Measurements from ENCODE around the gene MTPN.

MTPN gene

DNA sequence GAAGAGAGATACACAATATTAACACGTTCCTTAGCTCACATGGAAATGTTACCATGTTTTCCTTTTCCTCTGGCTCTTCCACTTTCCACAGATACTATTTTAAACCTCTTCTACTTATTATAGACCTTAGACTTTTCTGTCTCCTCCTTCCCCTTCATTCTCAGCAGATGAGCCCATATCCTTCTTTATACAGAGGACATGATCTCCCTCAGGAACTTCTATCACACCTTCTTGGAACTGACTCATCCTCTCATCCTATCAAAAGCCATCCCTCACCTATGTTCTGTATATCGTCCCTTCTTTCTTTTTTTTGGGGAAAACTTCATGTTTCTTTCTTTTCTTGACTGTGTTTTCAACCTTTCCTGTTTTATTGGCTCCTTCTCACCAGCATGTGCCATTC lies 20.8 kb downstream of the MTPN start:
- DNase-seq: no peak

DNA sequence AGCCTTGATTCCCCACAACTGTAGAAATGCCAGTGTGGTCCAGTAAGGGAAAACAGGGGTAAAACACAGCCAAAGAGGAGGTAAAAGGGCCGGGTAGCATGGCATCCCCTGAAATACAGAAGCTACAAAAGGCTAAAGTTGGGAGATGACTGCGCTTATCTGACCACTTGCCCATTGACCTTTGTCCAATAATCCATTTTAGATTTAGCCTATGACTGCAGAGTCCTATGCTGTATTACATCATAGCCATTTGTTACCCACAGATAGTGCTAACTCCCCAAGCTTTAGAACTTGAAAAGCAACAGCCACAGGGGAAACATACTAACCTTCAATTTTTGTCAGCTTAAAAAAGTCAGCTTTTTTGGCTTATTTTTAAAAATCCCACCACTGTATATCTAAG lies 26.2 kb downstream of the MTPN start:
- no peak for DNase-seq

DNA sequence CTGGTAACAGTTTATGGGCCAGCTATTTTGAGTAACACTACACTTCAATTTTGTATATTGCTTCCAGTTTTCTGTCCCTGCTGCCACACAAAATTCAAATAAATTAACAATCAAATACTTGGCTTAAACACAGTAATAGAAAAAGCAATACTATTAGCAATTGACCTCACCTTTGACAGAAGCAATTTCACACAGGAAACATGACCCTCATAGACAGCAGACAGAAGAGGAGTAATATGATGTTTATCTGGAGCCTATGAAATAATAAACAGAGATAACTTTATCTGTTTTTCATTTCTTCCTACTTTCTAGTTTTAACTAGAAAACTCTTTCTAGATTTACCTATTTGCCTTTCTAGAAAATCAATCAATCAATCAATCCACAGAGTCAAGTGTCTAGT lies 26.7 kb downstream of the MTPN start:
- no peak for DNase-seq

DNA sequence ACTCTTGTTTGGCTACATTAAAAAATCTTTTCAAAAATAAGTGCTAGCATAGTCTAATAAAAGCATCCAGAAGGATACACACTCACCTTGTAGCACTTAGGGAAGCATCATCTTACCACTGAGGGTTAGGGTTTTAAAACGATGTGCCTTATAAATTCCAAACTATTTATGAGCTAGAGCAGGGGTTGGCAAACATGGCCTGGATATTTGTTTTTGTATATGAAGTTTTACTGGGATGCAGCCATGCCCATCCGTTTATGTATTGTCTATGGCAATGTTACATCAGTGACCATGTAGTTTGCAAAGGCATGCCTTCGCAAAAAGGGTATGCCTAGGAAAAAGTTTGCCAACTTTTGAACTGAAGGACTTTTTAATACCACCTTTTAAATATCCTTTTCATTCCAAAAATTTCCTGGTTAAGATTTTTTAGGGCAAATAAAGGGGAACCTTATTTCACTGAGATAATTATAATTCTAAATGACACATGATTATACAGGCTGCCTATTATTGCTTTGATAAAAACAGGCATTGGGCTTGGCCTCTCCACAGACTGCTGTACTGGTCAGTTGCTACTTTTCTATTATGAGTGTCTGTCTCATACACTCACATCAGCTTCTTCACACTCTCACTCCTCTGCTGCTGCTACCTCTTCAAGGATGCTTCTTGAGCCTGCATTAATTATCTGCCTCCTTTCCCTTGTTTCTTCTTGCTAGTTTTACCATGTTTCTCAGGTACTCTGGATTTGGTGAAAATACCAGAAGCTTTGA lies 30.7 kb downstream of the MTPN start:
- DNase-seq: no peak

DNA sequence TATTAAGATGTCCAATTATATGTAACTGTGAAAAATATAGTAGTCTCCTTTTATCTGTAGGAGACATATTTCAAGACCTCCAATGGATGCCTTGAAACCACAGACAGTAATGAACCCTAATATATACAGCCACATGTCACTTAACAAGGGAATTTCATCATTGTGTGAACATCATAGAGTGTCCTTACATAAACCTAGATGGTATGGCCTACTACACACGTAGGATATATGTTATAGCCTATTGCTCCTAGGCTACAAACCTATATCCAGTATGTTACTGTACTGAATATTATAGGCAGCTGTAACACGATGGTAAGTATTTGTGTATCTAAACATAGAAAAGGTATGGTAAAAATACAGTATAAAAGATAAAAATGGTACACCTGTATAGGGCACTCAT lies 32.4 kb downstream of the MTPN start:
- no peak for DNase-seq

DNA sequence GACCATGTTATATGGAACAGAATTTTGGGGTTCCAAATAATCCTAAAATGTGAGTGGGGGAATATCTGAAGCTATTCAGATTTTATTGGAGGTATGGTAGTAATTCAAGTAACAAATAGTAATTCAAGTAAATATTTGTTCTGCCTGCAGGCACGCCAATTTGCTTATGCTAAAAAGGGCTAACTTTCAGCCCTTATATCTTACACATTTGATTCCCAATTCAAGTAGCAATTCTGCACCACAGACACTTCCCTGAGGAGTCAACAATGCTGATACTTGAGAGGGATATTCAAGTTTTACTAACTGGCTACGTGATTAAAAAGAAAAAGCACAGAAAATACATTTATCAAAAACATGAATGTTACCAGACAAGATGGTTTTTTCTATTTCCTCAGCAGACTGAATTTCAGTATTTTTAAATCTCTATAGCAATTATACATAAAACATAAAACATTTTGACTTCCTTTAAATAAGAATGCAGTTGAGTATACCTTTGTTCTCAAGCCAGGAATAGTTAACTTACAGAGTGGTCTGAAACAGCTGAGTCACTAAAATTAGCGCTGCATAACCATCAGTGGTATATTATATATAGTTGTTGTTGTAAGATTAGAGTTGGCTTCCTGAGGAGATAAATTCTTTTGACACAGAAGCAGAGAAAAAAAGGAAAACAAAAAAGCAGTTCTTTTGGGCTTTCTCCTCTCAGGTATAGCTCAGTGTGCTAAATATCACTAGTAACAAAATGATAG lies 33.9 kb downstream of the MTPN start:
- DNase-seq: no peak

DNA sequence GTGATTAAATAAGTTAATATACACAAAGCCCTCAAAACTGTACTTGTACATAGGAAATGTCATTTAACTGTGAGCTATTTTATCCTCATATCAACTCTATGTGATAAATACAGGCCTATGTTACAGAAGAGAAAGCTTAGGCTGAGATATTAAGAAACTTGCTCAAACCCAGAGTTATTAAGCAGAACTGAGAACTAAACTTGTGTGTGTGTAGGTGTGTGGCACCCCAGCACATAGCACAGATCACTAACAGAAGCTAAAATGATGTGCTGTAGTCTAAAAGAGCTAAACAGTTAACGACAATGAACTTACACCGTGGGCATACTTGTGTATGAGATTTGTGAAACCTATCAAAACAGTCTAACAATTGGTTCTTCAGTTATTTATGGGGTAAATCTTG lies 34.5 kb downstream of the MTPN start:
- DNase-seq: no peak

DNA sequence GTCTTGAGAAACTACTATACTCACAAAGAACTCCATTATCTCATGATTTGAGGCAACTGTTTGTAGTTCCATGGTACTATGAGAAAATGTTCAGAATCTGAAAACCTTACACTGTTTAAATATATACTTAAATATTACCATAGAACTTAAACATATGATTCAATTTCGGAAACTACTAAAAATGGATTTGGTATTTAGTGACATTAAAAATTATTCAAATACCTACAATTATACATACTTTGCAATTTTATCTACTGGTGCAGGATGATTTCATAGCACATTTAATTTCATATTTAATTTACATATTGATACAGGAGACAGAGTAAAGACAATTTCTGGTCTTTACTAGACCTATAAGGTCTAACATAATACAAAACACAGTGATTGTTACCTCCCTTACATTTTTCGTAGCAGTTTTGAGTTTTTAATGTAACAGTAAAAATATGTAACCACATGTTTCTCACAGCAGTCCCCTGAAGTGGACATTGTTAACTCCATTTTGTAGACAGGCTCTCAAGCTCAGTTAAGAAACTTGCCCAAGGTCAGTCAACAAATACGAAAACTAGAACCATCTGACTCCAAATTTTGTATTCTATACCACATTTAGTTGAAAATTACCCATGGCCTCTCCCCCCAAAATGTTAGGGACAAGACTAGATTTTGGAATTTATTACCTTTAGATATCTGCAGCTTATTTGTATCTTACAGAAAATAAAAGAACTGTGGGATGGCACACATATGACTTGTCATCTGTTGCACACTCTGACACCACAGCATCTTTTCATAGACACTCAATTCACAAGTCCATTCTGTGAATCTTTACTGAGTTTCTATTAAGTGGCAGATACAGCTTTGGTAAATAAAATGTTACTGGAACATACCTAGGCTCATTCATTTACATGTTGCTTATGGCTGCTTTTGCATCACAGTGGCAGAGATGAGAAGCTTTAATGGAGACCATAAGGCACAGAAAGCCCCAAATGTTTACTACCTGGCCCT lies 36.8 kb downstream of the MTPN start:
- DNase-seq: no peak

DNA sequence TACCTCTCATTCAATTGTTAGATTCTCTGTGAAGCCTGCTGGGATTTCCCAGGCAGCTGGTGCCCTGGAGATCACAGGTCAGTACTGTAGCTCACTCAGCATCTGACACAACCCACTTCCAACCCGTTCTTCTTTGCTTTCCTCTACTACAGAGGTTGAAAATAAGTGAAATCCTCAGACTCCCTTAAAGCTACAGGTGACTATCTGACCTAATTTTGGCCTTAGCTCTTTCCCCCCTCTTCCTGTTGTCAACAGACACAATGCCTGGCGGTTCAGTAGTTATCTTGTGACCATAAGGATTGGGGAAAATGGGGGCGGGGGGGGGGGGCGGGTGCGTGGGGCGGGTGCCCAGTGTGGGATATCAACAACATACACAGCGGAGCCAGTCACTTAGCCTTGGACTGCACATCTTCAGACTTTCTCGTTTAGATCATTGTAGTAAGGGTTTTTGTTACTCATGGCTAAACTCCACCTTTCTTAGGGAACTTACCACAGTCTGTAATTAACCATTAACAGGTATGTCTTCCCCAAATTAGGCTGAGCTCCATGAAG lies 37.8 kb downstream of the MTPN start:
- no peak for DNase-seq

DNA sequence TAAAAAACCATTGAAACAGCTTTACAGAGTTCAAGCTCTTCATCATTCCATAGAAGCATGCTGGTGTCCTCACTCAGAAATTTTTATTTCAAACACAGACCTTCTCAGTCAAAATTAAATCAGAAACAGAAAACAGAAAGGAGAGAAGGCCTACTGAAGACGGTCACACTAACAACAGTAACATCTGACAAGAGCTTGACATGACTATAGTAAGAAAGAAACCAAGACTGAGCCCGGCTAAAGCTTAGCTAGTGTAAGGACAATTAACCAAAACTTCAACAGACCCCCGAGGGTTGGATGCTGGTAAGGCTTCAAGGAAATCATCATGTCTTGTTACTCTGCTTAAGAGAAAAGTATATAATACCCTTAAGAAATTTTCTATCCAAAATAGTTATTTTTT lies 38.6 kb downstream of the MTPN start:
- DNase-seq: no peak

DNA sequence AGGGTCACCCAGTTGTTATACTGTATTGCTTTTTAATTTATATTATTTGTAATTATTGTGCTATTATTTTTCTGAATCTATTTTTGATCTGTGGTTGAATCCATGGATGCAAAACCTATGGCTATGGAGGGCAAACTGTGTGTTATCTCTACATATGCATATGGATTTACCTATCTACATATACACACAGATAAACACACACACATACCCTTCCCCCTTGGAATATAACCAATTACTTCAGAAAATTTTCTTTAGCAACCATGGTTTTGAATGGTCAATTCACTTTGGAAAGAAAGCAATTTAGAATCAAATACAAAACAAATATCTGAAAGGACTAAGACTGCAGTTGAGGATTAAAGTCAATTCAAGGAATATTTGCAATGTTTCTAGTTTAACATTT lies 39.1 kb downstream of the MTPN start:
- no peak for DNase-seq

DNA sequence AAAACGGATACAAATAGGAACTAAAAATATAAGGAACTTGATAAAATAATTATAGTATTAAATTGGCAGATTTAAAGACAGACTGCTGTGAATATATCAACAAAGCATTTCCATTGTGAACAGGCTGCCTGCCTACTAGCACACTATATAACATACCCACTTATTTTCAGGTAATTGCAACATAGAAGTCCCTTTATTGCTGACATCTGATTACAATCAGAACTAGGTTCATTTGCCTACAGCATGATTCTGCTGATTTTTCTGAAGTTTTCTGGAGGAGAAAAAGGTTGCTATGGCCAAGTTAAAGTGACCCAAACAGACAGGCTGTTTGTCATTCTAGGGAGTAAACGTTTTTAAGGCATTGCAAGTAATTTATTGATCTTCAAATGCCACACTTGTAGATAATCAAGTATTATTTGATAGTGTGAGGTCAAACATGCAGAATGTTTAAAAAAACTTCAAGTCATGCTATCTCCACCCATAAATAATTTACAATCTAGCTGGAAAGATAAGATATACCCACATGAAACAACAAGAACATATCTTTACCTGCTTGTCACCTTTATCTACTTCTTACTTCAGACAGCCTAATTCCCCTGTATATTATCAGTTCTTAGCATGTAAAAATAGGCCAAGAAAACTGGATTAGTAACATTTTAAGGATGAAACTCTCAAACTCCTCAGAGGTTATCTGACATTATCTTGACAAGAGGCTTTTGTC lies 40.5 kb downstream of the MTPN start:
- no peak for DNase-seq

DNA sequence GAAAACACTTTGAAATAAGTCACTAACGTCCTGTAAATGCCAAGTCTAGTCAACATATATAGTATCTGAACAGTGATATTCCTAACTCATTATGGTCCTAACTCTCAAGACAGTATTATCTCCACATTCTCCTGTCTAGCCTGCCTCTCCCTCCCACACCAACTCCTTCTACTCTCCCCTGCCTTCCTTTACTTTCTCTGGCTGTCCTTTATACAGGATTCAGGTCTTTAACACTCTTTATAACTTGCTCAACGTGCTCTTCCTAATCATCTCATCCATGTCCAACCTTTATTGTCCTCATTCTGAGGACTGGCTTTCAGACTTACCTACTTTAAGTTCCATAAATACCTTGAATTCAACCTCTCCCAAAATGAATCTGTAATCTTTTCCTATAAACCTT lies 42.5 kb downstream of the MTPN start:
- DNase-seq: no peak

DNA sequence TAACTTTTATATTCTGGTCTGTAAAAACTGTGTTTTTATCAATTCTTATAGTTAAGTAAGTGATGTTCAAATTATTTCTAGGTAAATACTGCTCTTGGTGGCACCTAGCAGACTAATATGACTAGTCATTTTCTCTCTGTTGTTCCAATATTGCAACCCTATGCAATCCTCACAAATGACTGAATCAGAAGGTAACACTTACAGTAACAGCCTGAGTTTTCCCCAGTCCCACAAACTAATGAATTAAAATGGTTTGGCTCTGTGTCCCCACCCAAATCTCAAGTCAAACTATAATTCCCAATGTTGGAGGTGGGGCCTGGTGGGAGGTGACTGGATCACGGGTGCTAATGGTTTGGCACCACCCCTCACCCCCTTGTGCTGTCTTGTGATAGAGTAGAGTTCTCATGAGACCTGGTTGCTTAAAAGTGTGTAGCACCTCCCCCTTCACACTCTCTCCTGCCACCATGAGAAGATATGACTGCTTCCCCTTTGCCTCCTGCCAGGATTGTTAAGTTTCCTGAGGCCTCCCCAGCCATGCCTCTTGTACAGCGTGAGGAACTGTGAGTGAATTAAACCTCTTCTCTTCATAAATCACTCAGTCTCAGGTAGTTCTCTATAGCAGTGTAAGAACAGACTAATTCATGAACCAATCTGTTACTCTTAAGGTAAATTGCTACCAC lies 43.5 kb downstream of the MTPN start:
- no peak for DNase-seq

DNA sequence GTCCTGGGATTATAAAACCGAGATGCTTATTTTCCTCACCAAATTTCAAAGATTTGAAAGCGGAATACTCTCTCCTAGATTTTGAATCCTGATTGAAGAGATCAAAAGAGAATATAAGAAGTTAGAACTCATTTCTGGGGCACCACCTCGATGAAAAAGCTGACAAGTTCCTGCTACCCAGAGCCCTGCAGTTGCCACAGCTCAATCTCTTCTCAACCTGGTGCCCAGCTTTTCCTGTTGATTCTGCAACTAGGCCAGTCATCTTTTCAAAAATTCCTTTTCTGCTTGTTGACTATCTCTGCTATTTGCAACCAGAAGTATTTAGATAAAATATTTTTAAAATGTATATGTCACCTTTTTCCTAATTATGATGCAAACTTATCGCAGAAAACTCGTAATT lies 45.0 kb downstream of the MTPN start:
- DNase-seq: no peak

DNA sequence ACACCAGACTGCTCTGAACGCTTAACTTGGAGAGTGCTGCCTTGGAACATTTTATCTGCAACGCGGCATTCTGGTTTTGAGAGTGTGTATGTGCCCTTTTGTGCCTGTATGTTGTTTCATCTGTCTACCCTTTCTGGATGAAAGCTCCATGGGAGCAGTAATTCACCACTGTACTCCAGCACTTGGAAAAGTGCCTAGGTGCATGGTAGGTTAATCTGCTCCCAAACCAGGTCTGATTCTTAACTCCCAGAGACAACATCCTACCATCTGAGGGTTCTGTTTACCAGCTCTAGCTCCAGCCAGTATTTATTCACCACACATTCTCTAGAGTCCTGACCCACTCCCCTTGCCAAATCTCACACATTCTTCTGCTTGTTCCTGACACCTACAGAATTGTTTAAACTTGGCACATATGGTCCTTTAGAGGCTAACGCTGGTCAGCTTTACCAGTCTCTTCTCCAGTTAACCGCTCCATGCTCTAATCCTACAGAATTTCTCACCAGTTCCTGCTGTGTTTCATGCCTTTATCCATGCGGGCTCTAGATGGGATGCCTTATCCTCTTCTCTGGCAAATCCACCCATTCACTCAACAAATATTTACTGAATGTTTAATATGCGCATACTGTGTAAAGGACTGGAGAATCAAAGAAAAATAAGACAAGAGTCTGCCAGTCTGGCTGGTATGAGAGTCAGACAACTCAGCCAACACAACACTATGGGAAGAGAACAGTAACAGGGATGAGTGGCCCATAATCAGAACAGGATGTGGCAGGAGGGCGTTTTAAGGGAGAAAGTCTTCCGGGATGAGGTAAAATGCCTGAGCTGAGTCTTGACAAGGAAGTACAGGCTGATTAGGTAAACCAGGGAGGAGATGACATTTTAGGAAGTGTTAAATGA lies 46.3 kb downstream of the MTPN start:
- no peak for DNase-seq

DNA sequence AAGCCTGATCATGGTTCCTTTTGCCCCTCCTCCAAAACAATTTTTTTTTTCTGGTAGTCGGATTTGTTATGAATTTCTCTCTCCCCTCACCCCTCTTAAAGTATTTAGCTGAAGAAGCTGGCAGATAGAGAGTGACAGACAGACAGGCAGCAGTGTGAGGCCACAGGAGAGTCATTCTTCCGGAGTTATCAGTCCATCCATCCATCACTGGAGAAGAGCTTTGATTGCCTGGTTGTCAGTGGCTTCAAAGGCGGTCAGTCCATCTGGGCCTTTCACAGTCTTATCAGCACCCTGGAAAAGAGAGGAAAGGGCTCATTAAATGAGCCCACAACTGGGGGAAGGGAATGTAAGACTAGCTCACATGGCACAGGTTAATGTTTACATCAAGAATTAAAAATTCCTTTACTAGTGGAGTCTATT lies 47.4 kb downstream of the MTPN start:
- no peak for DNase-seq

DNA sequence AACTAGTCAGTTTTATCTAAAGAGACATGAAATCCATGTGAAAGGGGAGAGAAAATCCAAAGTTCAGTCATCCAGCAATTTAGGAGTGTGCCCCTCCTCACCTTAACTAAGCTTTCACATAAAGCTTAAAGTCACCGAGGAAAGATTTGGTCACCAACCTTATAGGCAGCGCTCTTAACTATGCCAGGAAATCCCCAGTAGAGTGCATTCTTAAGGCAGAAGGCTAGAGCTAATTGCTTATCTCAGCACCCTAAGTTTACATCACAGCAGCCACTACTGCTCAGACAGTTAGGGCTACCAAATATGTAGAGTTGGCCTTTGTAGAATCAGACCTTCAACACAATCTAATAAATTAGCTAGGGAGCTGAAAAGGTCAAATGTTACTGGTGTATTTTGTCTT lies 47.9 kb downstream of the MTPN start:
- no peak for DNase-seq

DNA sequence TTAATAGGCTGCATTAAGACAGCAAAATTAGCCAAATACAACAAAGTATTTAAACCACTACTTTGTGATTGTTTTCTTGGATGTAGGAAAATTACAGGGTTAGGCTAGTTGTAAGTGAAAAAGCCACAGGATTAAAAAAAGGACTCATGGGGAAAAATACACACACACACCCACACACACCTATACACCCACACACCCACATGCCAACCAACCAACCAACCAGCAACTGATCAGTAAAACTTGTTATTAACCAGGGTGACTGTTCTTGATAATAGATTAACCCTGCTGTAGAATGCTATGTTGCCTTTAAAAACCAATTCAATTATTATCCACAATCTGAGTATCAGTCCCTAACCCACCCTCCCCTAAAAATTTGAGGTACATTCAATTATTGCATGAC lies 49.0 kb downstream of the MTPN start:
- no peak for DNase-seq

DNA sequence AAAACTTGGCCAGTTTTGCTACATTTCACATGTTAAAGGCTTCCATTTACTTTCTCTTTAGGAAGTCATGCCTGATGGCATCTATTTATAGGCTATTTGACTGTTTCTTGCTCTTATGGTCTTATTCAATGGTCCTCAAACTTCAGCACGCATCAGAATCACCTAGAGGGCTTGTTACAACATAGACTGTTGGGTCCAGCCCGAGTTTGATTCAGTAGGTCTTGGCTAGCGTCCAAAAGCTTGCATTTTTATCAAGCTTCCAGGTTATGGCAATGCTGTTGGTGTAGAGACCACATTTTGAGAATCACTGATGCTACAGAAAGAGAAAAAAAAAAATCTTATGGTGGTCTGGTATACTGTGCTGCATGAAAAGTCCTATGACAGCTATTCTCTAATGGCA lies 51.9 kb downstream of the MTPN start:
- DNase-seq: no peak

DNA sequence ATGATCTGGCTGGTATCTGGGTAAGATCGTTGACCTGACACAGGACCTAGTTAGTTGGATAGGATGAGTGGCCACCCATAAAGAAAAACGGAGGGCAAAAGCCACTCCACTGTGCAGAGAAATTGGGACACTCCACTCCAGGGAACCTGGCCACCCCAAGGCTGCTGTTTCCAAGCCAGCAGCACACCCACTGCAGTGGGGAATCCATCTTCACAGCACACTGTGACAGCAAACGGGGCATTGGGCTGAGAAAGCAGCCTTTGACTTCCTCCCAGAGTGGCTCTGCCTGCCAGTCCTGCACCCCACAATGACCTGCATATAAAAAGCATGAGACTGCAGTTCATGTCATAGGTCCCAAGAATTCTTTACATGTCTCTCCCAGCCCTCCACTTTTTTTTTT lies 52.9 kb downstream of the MTPN start:
- DNase-seq: no peak
